Measurements from ENCODE around the gene SELENON.
A peak's percentile ranks its signal among the peaks of the same experiment; 100 is the strongest.

SELENON gene

DNA sequence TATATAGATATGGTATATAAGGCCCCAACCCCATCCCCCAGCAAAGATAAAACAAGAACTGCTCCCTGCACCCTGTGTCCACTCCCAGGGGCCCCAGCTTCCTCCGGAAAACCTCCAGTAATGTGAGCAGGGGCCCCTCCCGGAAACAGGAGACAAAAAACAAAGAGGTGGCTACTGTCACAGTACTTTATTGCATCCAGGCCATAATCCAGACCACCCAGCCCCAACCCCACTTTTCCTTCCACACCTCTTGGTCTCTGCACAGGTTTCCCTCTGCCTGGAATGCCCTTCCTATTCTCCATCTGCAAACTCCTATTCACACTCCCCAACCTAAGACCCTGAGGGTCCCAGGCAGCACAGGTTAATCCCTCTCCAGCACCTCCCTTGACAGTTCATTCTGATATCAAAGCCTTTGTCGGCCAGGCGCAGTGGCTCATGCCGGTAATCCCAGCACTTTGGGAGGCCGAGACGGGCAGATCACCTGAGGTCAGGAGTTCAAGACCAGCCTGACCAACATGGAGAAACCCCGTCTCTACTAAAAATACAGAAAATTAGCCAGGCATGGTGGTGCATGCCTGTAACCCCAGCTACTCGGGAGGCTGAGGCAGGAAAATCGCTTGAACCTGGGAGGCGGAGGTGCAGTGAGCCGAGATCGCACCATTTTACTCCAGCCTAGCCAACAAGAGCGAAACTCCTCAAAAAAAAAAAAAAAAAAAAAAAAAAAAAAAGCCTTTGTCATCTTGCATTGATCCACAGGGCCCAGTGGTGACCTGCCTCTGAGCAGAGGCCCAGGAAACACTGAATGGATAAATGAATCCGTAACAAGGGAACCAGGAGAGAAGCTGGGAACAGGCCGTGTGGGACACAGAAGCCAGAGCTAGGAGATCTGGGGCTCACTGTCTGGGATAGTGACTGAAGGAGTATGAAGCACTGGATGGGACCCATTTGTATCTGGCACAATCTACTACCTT lies 61.6 kb downstream of the SELENON start (continued):
- no peak for TF ChIP-seq ZNF449 (tag by site-specific recombination; IDR thresholded peaks at IDR 0.05)
- no peak for TF ChIP-seq ZNF280C (tag by site-specific recombination; IDR thresholded peaks at IDR 0.05)
- TF ChIP-seq ZNF558 (tag by site-specific recombination; IDR thresholded peaks at IDR 0.05), result no peak

- no peaks in the 10 kb centered on the region for H3K9me3 ChIP-seq (ENCODE audit: control insufficient read depth, insufficient read depth, low read depth, low read length)
- H3K4me1 ChIP-seq (ENCODE audit: control insufficient read depth, insufficient read depth, low read length), result no peaks in the 10 kb centered on the region
- ChIA-PET CTCF (interaction anchor here (0.6 kb wide), 1 partner anchor 19 kb away, joined by 9 read pairs; no protein-coding TSS in a partner anchor), POLR2A (interaction anchor here (1.2 kb wide), 1 partner anchor 12 kb away, joined by 4 read pairs; the partner anchor contains the start of gene PAQR7)
- H3K27ac ChIP-seq (ENCODE audit: extremely low read depth, low read depth, low read length), result no peak overlapping the region
- H3K36me3 ChIP-seq (ENCODE audit: control insufficient read depth in 2 of 2, insufficient read depth in 1 of 2, low read length in 2 of 2), result peaks cover 0 to 26% of the 10 kb centered on the region in 2 experiments; a peak in 1 of 3 replicates
- H3K4me3 ChIP-seq (ENCODE audit: low read depth, low read length), result no peak overlapping the region
- TF ChIP-seq ZNF335 (tag by site-specific recombination; conservative IDR thresholded peaks at IDR 0.05), result no peak
- TF ChIP-seq ZNF416 (tag by site-specific recombination; IDR thresholded peaks at IDR 0.05), result no peak
- TF ChIP-seq ZIC2 (tag by site-specific recombination; IDR thresholded peaks at IDR 0.05), result no peak
- TF ChIP-seq ZNF16 (tag by site-specific recombination; IDR thresholded peaks at IDR 0.05; ENCODE audit: low read depth), result no peak
- TF ChIP-seq MZF1 (tag by site-specific recombination; IDR thresholded peaks at IDR 0.05; ENCODE audit: borderline replicate concordance), result no peak
- TF ChIP-seq PRDM10 (tag by site-specific recombination; IDR thresholded peaks at IDR 0.05), result no peak
Observed at GRCh38 chr1:25862785-25863485, 62.9 kb downstream of the SELENON start.

DNA sequence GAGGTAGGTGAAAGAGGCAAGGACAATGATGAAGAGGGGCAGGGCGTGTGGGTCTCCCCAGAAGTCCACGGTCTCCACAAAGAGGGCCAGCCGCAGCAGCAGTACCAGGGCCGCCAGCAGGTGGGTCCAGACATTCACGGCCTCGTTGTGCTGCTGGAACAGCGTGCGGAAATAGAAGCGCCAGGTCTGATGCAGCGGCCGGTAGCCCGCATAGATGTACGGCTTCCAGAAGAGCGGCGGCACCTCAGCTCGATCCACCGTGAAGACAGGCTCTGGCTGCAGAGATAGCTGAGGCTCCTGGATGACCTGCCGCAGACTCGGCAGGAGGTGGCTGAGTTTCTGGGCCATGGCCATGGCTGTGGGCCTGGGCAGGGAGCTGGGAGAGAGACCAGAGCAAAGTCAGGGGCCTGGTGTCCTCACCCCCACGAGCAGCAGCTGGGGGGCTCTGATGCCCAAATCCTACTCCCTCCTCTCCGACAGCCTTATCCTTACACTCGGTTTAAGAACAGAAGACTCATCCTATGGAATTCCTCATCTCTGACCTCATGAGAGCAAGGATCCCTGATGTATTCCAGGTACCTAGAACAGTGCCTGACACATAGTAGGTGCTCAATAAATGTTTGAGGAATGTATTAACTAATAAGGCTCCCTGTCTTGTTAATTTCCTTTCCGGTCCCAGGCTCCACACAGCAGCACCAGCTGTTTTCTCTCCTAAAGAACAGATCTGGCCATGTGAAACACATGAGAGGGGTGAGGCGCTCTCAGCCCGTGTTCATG lies 63.7 kb downstream of the SELENON start:
- Histone ChIP-seq H3K4me3 (ENCODE audit: low read depth, low read length) (no peak overlapping the region), H3K4me1 (ENCODE audit: control insufficient read depth, insufficient read depth, low read length) (no peaks in the 10 kb centered on the region), H3K36me3 (ENCODE audit: control insufficient read depth in 2 of 2, insufficient read depth in 1 of 2, low read length in 2 of 2) (peaks cover 0 to 26% of the 10 kb centered on the region in 2 experiments; a peak in 1 of 3 replicates), H3K27ac (ENCODE audit: extremely low read depth, low read depth, low read length) (no peak overlapping the region), H3K9me3 (ENCODE audit: control insufficient read depth, insufficient read depth, low read depth, low read length) (no peaks in the 10 kb centered on the region)
- POLR2A ChIA-PET, result interaction anchor here (0.7 kb wide), 1 partner anchor 12 kb away, joined by 3 read pairs; the partner anchor contains the start of gene PAQR7
- CTCF ChIA-PET, result interaction anchor here (0.6 to 1.9 kb wide), 2 partner anchors 19 to 20 kb away, joined by 4 to 9 read pairs; no protein-coding TSS in a partner anchor
- TF ChIP-seq ZNF677 (tag by site-specific recombination; IDR thresholded peaks at IDR 0.05) (no peak), ZNF341 (tag by site-specific recombination; IDR thresholded peaks at IDR 0.05; ENCODE audit: low read depth) (peak; percentile 56; the same call in 1 of the 2 replicates)

All from HEK293 (cell line).